Measurements from ENCODE around the gene RXRA. TPM values are rescaled to one million over a fixed set of nuclear protein-coding genes. Genes with fewer than 3 reads are reported as not detected.
A peak's percentile ranks its signal among the peaks of the same experiment; 100 is the strongest.

The RXRA gene
- total RNA-seq, 1 donor from 2014 or later, result 66.9 TPM

DNA sequence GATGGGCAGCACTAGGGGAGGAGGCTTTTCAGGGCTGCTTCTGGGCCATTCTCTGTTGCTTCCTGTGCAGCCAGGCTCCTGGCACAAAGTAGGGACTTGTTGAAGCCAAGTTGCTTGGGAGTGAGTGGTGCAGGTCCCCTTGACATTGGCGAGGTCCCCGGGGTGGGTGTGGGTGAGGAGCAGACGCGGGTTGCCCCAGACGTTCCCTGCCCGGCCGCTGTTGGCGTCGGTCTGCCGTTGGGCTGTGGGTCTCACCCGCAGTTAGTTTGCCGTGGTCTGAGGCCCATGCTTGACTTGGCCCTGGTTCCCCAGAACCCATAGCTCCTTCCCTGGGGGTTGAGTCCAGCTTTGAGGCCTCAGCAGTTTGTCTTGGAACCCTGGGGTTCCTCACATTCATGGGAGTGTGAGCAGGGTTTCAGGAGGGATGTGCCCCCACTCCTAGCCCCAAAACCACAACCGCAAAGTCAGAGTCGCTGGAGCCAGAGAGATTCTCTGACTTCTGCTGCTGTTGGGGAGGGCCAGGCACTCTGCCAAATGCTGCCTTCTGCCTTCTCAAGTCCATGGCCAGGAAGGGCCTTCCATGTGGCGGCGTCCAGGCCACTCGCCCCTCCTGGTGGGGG lies 77.5 kb downstream of the RXRA start:
- TF ChIP-seq, protein P1, sequence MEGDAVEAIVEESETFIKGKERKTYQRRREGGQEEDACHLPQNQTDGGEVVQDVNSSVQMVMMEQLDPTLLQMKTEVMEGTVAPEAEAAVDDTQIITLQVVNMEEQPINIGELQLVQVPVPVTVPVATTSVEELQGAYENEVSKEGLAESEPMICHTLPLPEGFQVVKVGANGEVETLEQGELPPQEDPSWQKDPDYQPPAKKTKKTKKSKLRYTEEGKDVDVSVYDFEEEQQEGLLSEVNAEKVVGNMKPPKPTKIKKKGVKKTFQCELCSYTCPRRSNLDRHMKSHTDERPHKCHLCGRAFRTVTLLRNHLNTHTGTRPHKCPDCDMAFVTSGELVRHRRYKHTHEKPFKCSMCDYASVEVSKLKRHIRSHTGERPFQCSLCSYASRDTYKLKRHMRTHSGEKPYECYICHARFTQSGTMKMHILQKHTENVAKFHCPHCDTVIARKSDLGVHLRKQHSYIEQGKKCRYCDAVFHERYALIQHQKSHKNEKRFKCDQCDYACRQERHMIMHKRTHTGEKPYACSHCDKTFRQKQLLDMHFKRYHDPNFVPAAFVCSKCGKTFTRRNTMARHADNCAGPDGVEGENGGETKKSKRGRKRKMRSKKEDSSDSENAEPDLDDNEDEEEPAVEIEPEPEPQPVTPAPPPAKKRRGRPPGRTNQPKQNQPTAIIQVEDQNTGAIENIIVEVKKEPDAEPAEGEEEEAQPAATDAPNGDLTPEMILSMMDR (conservative IDR thresholded peaks at IDR 0.05), result no peak
- no peak for DNase-seq (ENCODE audit: extremely low spot score, unreplicated experiment)
- Mint-ChIP-seq H3K4me1 (ENCODE audit: unreplicated experiment) (peaks cover 20% of the 10 kb centered on the region), H3K27me3 (no peaks in the 10 kb centered on the region), H3K36me3 (no peaks in the 10 kb centered on the region), H3K9me3 (no peaks in the 10 kb centered on the region), H3K4me3 (no peak overlapping the region), H3K27ac (peak overlapping the region; percentile 73)

DNA sequence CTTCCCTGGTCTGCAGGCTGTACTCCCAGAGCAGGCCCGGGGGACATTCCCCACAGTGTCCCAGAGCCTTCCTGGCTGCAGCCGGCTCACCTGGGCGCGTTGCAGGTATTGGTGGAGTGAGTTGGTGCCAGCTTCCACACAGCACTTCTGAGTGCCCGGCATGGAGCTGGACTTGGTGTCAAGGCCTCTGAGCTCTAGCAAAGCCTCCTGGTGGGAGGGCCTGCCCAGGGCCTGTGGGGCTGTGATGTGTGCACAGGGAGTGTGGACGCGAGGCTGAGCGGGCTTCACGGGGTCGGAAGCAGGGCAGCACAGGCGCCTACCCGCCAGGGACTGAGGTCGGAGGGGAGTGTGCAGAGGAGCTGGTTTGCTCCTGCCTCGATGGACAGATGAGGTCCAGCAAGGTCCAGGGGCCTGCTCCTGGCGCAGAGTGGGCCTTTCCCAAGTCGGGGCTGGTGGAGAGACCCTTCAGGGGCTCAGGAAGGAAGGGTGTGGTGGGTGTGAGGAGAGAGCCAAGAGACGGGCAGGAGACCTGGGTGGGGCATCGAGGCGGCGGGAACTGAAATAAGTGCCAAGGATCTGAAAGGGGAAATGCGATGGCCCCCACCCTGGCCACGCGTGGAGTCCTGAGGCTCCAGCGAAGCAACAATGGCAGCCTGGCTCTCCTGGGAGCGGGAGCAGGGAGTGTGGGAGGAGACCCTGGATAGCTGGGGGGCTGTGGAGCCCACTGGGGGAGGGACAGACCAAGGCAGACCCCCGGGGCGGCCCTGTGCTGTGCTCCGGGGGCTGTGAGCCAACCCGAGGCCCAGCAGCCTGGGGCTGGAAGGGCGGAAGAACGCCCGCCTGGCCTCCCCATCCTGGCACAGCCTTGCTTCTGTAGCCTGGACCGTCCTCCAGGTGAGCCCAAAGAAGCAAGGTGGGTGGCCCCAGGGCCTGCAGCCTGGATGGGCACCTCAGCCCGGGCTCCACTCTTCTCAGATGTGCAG lies 78.4 kb downstream of the RXRA start:
- Mint-ChIP-seq H3K36me3 (no peaks in the 10 kb centered on the region), H3K4me1 (ENCODE audit: unreplicated experiment) (peaks cover 20% of the 10 kb centered on the region), H3K4me3 (no peak overlapping the region), H3K27ac (peak overlapping the region; percentile 73), H3K27me3 (no peaks in the 10 kb centered on the region), H3K9me3 (no peaks in the 10 kb centered on the region)
- no peak for DNase-seq (ENCODE audit: extremely low spot score, unreplicated experiment)
- TF ChIP-seq, protein P1 (conservative IDR thresholded peaks at IDR 0.05), result no peak

DNA sequence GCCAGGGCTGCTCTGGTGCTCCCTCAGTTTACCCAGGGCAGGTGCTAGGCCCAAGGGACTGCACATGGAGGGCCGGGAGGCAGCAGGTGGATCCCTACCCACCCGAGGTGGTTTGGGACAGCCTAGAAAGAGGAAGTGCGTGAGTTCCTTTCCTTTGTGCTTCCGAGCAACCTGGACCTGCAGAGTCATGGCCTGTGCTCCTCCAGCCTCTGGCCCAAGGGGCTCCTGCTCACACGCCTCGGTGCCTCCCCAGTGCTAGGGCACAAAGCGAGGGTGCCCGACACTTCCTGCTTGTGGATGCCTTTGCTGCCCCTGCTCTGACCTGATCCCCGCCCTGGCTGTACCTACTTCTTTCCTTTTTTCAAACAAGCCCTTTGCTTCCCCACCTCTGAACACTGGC lies 79.3 kb downstream of the RXRA start:
- Mint-ChIP-seq H3K4me3 (no peak overlapping the region), H3K36me3 (peaks cover 4% of the 10 kb centered on the region), H3K4me1 (ENCODE audit: unreplicated experiment) (peaks cover 25% of the 10 kb centered on the region), H3K27ac (peak overlapping the region; percentile 96), H3K9me3 (no peaks in the 10 kb centered on the region), H3K27me3 (no peaks in the 10 kb centered on the region)
- TF ChIP-seq, protein P1 (conservative IDR thresholded peaks at IDR 0.05), result no peak
- no peak for DNase-seq (ENCODE audit: extremely low spot score, unreplicated experiment)

DNA sequence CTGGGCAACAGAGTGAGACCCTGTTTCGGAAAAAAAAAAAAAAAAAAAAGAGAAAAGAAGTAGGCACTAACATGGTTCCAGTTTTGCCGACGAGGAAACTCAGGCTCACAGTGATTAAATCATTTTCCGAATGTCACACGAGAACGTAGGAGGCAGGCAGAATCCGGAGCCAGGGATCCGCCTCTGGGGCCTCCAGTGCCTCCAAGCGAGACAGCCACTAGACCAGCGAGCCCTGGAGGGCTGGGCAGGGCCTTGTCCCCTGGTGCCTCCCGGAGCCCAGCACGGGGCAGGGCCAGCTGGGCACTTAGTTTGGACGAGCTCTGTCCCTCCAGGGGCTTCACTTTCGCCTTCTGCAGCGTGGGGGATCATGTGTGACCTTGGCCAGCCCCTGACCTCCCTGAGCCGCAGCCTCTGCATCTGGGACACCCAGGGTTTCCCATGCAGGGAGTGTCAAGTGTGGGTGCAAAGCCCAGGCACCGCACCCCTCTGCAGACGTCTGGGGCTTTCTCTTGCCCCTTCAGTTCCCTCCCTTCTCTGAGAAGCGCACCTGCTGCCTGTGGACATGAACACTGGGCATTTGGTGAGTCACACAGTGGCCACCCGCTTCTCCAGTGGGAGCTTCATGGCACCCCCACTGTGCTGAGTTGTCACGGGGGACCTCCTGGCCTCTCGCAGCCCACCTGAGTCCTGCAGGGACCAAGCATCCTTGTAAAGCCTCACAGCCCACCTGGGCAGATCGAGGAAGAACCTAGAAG lies 80.3 kb downstream of the RXRA start:
- Mint-ChIP-seq H3K27ac (peak overlapping the region; percentile 96), H3K9me3 (no peaks in the 10 kb centered on the region), H3K27me3 (no peaks in the 10 kb centered on the region), H3K4me1 (ENCODE audit: unreplicated experiment) (peaks cover 25% of the 10 kb centered on the region), H3K4me3 (peak overlapping the region; percentile 79), H3K36me3 (peaks cover 4% of the 10 kb centered on the region)
- TF ChIP-seq, protein P1 (conservative IDR thresholded peaks at IDR 0.05), result no peak
- no peak for DNase-seq (ENCODE audit: extremely low spot score, unreplicated experiment)

DNA sequence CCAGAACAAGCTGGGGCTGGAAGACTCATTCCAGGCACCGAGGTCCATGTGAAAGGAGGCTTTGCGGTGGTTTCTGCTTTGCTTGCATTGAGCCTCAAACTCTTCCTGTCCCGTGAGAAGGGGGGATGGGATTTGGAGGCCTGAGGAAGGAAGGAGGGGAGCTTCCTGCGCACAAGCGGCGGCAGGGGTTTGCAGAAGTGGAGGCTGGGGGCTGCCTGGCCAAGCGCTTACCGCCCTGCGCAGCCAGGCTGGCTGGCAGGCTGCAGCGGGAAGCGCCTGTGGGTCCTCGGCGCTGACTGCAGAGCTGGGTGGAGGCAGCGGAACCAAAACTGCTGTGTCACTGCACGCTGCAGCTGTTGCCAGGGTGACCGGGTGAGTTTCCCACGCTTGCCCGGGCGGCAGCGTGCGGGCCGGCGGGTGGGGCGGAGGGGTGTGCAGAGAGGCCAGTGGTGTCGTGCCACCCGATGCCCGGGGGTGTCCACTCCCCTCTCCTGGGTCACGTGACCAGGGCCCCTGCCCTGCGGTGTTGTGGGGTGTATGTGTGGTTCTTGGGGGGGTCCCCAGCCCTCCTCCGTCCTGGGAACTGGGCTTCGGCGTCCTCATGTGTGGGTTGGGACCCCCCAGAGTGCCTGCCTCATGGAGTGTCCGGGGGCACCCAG lies 81.0 kb downstream of the RXRA start:
- no peaks in the 10 kb centered on the region for H3K27me3 Mint-ChIP-seq
- TF ChIP-seq, protein P1 (conservative IDR thresholded peaks at IDR 0.05), result no peak
- peak; percentile 84 for DNase-seq (ENCODE audit: extremely low spot score, unreplicated experiment)
- peak overlapping the region; percentile 79 for H3K4me3 Mint-ChIP-seq
- peaks cover 4% of the 10 kb centered on the region for H3K36me3 Mint-ChIP-seq
- peak overlapping the region; percentile 96 for H3K27ac Mint-ChIP-seq
- H3K4me1 Mint-ChIP-seq (ENCODE audit: unreplicated experiment), result peaks cover 25% of the 10 kb centered on the region
- H3K9me3 Mint-ChIP-seq, result no peaks in the 10 kb centered on the region

Measured in type B pancreatic cell (in vitro differentiated cells).